ENCODE results near the gene GAK. TPM values are rescaled to one million over a fixed set of nuclear protein-coding genes. Genes with fewer than 3 reads are reported as not detected.

Gene GAK
- total RNA-seq, 4 donors from 2014 or later, result 62.3 to 126 (median 85.4) TPM

DNA sequence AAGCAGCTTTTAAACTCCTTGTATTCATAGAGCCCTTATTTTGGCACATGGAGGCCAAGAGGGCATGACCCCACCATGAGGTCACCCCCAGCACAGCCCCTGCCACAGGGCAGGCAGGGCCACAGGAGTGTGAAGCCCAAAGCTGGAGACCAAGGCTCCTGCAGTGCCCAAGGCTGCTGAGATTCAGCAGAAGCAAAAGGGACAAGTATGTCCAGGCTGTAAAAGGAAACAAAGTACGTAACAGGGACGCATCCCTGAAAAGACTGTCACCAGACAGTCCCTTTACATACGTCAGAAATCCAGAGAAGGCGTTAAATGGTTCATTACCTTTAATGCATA lies 18.9 kb downstream of the GAK start:
- TF ChIP-seq, protein P1, sequence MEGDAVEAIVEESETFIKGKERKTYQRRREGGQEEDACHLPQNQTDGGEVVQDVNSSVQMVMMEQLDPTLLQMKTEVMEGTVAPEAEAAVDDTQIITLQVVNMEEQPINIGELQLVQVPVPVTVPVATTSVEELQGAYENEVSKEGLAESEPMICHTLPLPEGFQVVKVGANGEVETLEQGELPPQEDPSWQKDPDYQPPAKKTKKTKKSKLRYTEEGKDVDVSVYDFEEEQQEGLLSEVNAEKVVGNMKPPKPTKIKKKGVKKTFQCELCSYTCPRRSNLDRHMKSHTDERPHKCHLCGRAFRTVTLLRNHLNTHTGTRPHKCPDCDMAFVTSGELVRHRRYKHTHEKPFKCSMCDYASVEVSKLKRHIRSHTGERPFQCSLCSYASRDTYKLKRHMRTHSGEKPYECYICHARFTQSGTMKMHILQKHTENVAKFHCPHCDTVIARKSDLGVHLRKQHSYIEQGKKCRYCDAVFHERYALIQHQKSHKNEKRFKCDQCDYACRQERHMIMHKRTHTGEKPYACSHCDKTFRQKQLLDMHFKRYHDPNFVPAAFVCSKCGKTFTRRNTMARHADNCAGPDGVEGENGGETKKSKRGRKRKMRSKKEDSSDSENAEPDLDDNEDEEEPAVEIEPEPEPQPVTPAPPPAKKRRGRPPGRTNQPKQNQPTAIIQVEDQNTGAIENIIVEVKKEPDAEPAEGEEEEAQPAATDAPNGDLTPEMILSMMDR (IDR thresholded peaks at IDR 0.05), result no peak
- ATAC-seq (ENCODE audit: low FRiP score) (no peak), DNase-seq (ENCODE audit: low spot score) (no peak)

DNA sequence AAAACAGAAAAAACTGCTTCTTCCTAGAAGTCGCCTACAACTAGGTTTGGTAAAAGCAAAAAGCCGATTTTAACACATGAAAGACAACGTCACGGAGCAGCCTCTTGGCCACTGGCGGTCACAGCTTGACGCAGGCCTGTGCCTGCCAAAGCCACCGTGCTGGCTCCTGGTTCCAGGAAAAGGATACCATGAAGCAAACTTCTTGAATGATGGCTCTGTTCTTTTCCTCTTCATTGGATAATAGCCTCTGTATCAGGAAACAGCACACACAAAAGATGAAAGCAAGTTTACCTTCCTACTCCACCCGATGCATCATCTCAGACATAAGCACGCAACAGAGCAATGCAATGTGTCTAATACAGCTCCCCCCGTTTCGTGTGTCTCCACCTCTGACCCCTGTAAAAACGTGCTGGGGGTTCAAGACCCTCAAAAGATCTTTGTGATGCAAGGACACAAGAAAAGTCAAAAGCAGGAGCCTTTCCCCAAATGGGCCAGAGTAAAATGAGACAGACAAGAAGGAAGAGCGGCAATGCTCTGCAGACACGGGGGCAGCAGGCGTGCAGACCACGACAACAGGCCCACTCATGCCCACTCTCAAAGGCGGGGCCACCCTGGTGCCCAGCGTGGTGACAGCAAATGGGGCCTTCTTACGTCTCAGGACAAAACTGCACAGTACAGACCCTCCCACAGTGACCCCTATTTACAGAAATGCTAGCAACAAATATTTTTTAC lies 19.4 kb downstream of the GAK start:
- TF ChIP-seq, protein P1 (IDR thresholded peaks at IDR 0.05), result no peak
- DNase-seq (ENCODE audit: low spot score) (no peak), ATAC-seq (ENCODE audit: low FRiP score) (no peak)

DNA sequence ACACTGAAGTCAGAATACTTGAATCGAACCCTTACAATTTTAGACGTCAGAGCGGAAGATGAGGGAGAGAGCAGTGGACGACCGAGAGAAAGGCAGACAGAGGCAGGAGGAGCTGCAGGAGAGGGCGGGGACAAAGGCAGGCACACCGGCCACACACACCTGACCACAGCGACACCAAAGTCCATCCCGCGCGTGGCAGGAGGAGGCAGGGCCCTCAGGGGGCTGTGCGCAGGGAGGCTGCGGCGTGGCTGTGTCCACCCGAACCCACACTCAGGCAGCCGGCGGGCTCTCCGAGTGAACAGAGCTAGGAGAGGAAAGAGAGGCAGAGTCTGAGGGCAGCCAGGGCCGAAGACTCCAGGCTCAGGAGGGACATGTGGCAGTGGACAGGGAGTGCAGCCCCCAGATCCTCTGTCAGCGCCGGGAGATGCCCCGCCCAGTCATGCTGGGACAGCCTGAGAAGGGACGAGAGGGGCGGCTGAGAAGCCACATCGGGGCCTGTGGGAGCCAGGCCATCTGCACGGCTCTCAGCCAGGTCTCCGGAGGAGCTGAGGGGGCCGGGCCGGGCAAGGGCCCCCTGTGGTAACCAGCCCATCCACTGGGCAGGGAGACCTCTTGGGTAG lies 20.1 kb downstream of the GAK start:
- TF ChIP-seq, protein P1 (IDR thresholded peaks at IDR 0.05), result no peak
- ATAC-seq (ENCODE audit: low FRiP score) (no peak), DNase-seq (ENCODE audit: low spot score) (no peak)

DNA sequence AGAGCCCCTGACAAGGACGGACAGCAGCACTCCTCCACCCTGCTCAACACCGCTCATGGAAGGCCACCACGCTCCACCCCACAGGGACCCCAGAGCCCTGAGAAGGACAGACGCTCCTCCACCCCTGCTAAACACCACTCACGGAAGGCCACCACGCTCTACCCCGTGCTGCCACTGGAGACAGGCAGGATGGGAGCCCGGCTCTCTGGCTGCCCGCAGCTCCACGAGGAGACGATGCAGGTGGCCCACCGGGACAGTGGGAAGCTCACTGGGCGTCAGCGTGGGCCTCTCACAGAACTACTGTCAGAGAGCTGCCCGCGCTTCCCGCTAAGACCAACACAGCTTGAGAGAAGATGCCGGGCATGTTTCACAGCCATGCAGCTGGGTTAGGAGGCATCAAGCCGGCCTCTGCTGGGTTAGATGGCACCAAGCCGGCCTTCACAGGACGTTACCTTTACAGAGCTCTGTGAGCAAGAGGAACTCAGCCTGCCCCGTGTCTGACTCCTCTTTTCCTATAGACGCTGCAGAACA lies 20.8 kb downstream of the GAK start:
- TF ChIP-seq, protein P1 (IDR thresholded peaks at IDR 0.05), result no peak
- DNase-seq (ENCODE audit: low spot score) (no peak), ATAC-seq (ENCODE audit: low FRiP score) (no peak)

DNA sequence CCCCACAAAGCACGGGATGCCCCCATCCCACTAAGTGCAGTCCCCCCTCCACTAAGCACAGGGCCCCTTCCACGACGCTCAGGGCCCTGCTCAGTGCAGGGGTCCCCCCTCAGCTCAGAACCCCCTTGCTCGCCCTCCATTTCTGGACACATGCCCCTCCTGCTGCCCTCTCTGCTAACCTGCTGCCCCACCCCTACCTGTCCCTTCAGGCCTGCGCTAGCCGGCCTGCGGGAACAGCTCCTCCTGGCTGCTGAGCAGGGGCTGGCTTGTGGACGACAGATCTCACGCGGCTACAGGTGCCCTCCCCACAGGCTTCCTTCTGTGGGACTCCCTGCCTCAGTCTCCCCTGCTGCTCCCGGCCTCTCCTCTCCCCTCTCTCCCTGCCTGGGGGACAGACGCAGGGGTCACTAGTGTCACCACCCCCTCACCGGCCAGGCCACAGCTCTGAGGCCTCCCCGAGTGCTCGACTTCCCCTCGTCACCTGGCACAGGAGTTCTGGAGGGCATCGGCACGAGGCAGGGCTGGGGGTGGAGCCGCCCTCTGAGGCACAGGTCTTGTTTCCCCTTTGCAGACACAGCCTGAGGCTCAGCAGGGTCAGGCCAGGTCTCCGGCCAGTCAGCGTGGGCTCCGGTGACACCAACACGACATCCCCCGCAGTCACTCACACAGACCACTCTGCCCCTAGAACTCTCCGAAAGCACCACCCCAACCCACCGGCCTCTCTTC lies 21.6 kb downstream of the GAK start:
- ATAC-seq (ENCODE audit: low FRiP score), result no peak
- TF ChIP-seq, protein P1 (IDR thresholded peaks at IDR 0.05), result no peak
- DNase-seq (ENCODE audit: low spot score), result no peak

DNA sequence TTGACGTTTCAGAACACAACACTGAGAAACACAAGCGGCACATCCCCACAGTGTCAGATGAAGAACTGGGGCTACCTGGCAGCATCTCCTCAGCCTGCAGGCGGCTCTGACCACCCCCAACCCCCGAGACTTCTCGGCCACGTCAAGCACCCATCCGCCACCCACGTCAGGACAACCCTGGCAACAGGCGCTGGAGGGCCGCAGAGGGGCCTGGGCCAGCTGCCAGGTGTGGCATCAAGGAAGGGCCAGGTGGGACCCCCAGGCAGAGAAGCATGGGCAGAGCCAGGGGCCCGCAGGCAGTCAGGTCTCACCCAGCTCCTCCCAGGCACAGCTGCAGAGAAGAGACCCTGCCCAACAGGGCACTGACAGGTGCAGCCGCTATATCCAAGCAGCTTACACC lies 22.3 kb downstream of the GAK start:
- TF ChIP-seq, protein P1 (IDR thresholded peaks at IDR 0.05), result no peak
- ATAC-seq (ENCODE audit: low FRiP score) (no peak), DNase-seq (ENCODE audit: low spot score) (no peak)
